DMS79 treated with DMSO at 0.1 percent for 48 hours (cell line): ENCODE data around the gene ZNF385B.
"Not testable (repeated sequence)": the region's sequence is repeated elsewhere in the genome, so short reads cannot be mapped to it uniquely, and the experiment has no call there.

Experiments used
- DNase-seq: peaks from one replicate; lab custom pipeline; 2025; lab: John Stamatoyannopoulos, UW

The ZNF385B gene

GRCh38 chr2:179629776-179630175, 231.6 kb downstream of the ZNF385B start:
- DNase-seq: not testable (repeated sequence)

GRCh38 chr2:179626261-179626660, 235.2 kb downstream of the ZNF385B start:
- DNase-seq: no peak

GRCh38 chr2:179622635-179623300, 238.6 kb downstream of the ZNF385B start:
- no peak for DNase-seq

- no peak for DNase-seq
These were observed 239.3 kb downstream of the ZNF385B start for GRCh38 chr2:179622112-179622511.

- no peak for DNase-seq
These were observed 241.4 kb downstream of the ZNF385B start for GRCh38 chr2:179619947-179620467.

- no peak for DNase-seq
These were observed 247.3 kb downstream of the ZNF385B start for GRCh38 chr2:179614121-179614520.

- no peak for DNase-seq
These were observed 247.7 kb downstream of the ZNF385B start for GRCh38 chr2:179613701-179614100.

- DNase-seq: no peak
These were observed 248.1 kb downstream of the ZNF385B start for GRCh38 chr2:179613299-179613651.

GRCh38 chr2:179612591-179613298, 248.7 kb downstream of the ZNF385B start:
- peak; percentile 19 for DNase-seq

- DNase-seq: peak; percentile 22
These were observed 249.3 kb downstream of the ZNF385B start for GRCh38 chr2:179612108-179612507.

- no peak for DNase-seq
These were observed 255.3 kb downstream of the ZNF385B start for GRCh38 chr2:179606141-179606540.

- no peak for DNase-seq
These were observed 256.1 kb downstream of the ZNF385B start for GRCh38 chr2:179605341-179605740.

GRCh38 chr2:179604598-179604997, 256.8 kb downstream of the ZNF385B start:
- DNase-seq: no peak

GRCh38 chr2:179602452-179602851, 259.0 kb downstream of the ZNF385B start:
- no peak for DNase-seq

GRCh38 chr2:179596018-179596417, 265.4 kb downstream of the ZNF385B start:
- DNase-seq: no peak

- DNase-seq: no peak
These were observed 266.1 kb downstream of the ZNF385B start for GRCh38 chr2:179595284-179595683.

- no peak for DNase-seq
These were observed 266.9 kb downstream of the ZNF385B start for GRCh38 chr2:179594268-179595112.

- no peak for DNase-seq
These were observed 268.1 kb downstream of the ZNF385B start for GRCh38 chr2:179593323-179593722.

GRCh38 chr2:179592167-179592936, 269.1 kb downstream of the ZNF385B start:
- no peak for DNase-seq

GRCh38 chr2:179591690-179592089, 269.7 kb downstream of the ZNF385B start:
- no peak for DNase-seq

- no peak for DNase-seq
These were observed 272.8 kb downstream of the ZNF385B start for GRCh38 chr2:179588486-179589145.
